Retinal pigment epithelial cell (primary cell): Measurements from ENCODE around the gene CILP2.

Source experiments
- DNase-seq: peaks from one replicate; pipeline ENCODE4 v3.0.0-alpha.2; 2010; ENCODE audit warnings: low read depth
- H3K4me3 ChIP-seq: 2 replicates; pipeline ENCODE4 v1.5.1; 2011; ENCODE audit warnings: mild to moderate bottlenecking, low read length, control low read depth, moderate library complexity
- CTCF ChIP-seq: conservative IDR thresholded peaks from 2 replicates; pipeline ENCODE4 v1.5.1; 2011; ENCODE audit warnings: low read depth, low read length, control low read depth, inconsistent platforms

CILP2 gene

GRCh38 chr19:19502281-19502680 is 35.8 kb upstream of the CILP2 start:
- TF ChIP-seq CTCF = no peak
- H3K4me3 ChIP-seq = no peak overlapping the region
- DNase-seq = no peak

GRCh38 chr19:19502808-19503602 is 35.1 kb upstream of the CILP2 start:
- no peak for TF ChIP-seq CTCF
- no peak overlapping the region for H3K4me3 ChIP-seq
- no peak for DNase-seq

- no peak for TF ChIP-seq CTCF
- H3K4me3 ChIP-seq = no peak overlapping the region
- DNase-seq = no peak
Measured at GRCh38 chr19:19504754-19505668, 33.1 kb upstream of the CILP2 start.

GRCh38 chr19:19505669-19506326 is 32.3 kb upstream of the CILP2 start:
- TF ChIP-seq CTCF = no peak
- no peak for DNase-seq

GRCh38 chr19:19506592-19506991 is 31.5 kb upstream of the CILP2 start:
- H3K4me3 ChIP-seq = no peak overlapping the region
- TF ChIP-seq CTCF = no peak
- DNase-seq = no peak

More at GRCh38 chr19:19505669-19506326, 32.3 kb upstream of the CILP2 start:
- no peak overlapping the region for H3K4me3 ChIP-seq

- TF ChIP-seq CTCF = no peak
- no peak overlapping the region for H3K4me3 ChIP-seq
- no peak for DNase-seq
Measured at GRCh38 chr19:19507354-19507753, 30.7 kb upstream of the CILP2 start.
